Esophagus muscularis mucosa (tissue), 3 donors: ENCODE results near the gene STX16.

ENCODE experiments used
- POLR2A ChIP-seq: fragments of 450-650 bp; IDR thresholded peaks from one replicate; pipeline ENCODE4 v1.6.1; 2017; ENCODE audit warnings: antibody characterized with exemption, moderate library complexity, mild to moderate bottlenecking, low read depth
- TF ChIP-seq, protein P1 (sequence below), 3 experiments: fragments of 200-600 bp in 2 of 3; fragments of 450-650 bp in 1 of 3; sonication (generic) in 2 of 3; IDR thresholded peaks; one replicate each; pipeline ENCODE4 v1.5.1; 2017 to 2019; ENCODE audit warnings: antibody characterized with exemption in 3 of 3, mild to moderate bottlenecking in 2 of 3, moderate library complexity in 1 of 3

DNA sequence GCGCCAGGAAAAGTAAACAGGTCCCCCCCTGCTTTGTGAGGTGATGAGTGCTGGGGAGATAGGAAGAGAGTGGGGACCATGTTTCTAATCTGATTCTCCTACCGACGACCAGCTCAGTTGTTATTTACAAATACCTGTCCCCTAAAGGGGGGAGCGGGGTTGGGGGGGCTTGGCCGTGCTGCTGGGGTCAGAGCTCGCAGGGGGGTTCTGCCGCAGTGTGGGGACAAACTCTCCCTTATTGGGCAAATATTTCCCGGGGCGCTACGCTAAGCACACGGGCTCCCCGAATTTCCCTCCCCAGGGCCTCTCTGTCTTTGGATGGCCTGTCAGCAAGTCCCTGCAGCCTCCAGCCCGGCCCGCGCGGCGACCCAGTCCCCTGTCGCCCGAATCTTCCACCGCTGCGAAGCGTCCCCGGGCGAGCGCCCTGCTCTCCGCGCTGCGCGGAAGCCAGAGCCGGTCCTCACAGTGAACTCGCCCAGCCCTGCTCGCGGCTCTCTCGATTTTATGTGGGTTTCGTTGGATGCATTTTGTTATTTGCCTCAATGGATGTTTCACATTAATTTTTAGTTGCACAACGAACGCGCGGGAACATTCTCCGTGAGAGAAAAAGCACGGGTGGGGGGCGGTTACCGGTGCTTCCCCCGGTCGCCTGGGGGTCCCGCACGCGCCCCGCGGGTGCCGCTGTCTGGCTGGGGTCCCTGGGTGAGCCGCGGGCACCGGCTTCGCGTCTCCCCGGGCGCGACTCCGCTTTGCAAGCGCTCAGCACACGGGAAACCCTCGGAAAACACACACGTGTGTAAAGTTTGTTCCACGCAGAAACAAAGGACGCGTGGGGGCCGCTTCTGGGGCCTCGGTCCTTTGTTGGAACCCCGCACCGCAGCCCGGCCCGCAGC, 1.5 kb upstream of the STX16 start:
- TF ChIP-seq, protein P1, sequence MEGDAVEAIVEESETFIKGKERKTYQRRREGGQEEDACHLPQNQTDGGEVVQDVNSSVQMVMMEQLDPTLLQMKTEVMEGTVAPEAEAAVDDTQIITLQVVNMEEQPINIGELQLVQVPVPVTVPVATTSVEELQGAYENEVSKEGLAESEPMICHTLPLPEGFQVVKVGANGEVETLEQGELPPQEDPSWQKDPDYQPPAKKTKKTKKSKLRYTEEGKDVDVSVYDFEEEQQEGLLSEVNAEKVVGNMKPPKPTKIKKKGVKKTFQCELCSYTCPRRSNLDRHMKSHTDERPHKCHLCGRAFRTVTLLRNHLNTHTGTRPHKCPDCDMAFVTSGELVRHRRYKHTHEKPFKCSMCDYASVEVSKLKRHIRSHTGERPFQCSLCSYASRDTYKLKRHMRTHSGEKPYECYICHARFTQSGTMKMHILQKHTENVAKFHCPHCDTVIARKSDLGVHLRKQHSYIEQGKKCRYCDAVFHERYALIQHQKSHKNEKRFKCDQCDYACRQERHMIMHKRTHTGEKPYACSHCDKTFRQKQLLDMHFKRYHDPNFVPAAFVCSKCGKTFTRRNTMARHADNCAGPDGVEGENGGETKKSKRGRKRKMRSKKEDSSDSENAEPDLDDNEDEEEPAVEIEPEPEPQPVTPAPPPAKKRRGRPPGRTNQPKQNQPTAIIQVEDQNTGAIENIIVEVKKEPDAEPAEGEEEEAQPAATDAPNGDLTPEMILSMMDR (IDR thresholded peaks at IDR 0.05): no peak
- no peak for TF ChIP-seq POLR2A
